WTC11 (cell line): ENCODE data around the gene ST6GALNAC5. TPM values are rescaled to one million over a fixed set of nuclear protein-coding genes. Genes with fewer than 3 reads are reported as not detected.

ENCODE experiments used
- ATAC-seq: fragments of 200-7000 bp; cut with Tn5 transposase; 2 replicates; pipeline ENCODE4 v1.10.0; 2021; ENCODE audit warnings: mild to moderate bottlenecking, moderate library complexity
- CTCF ChIA-PET: fragments of 300-600 bp; sonication (Branson Sonifier 250); formaldehyde crosslinking; loops from one replicate; lab custom pipeline; 2021; ENCODE audit warnings: antibody characterized with exemption; lab: Charles Lee
- POLR2A ChIA-PET: fragments of 350-600 bp; sonication (Branson Sonifier 250); formaldehyde crosslinking; loops from one replicate; lab custom pipeline; 2021; ENCODE audit warnings: antibody characterized with exemption; lab: Charles Lee
- DNase-seq: peaks from one replicate; pipeline ENCODE4 v3.0.0; 2021; ENCODE audit warnings: low spot score
- H3K27ac Mint-ChIP-seq: 2 replicates; pipeline ENCODE4 v1.8.0; 2021; ENCODE audit warnings: mixed read lengths
- H3K27me3 Mint-ChIP-seq: 2 replicates; pipeline ENCODE4 v1.8.0; 2021; ENCODE audit warnings: low read depth, mild to moderate bottlenecking, moderate library complexity, mixed read lengths
- H3K36me3 Mint-ChIP-seq: 2 replicates; pipeline ENCODE4 v1.8.0; 2021; ENCODE audit warnings: mixed read lengths
- H3K4me1 Mint-ChIP-seq: 2 replicates; pipeline ENCODE4 v1.8.0; 2022; ENCODE audit warnings: mixed read lengths
- H3K4me3 Mint-ChIP-seq: 2 replicates; pipeline ENCODE4 v1.8.0; 2021; ENCODE audit warnings: mild to moderate bottlenecking, moderate library complexity, mixed read lengths
- H3K9me3 Mint-ChIP-seq: 2 replicates; pipeline ENCODE4 v1.8.0; 2021; ENCODE audit warnings: mixed read lengths
- CBFB ChIP-seq: sonication (generic); formaldehyde crosslinking; IDR thresholded peaks from 2 replicates; pipeline ENCODE4 v1.8.1; 2022; ENCODE audit warnings: mild to moderate bottlenecking, low read depth, missing genetic modification reagents
- CREB1 ChIP-seq: sonication (generic); formaldehyde crosslinking; IDR thresholded peaks from 2 replicates; pipeline ENCODE4 v1.8.0; 2023; ENCODE audit warnings: mild to moderate bottlenecking, missing genetic modification reagents
- ELF4 ChIP-seq: sonication (generic); formaldehyde crosslinking; IDR thresholded peaks from 2 replicates; pipeline ENCODE4 v1.8.1; 2022; ENCODE audit warnings: low read depth, mild to moderate bottlenecking, moderate library complexity, missing genetic modification reagents
- ETV6 ChIP-seq: sonication (generic); formaldehyde crosslinking; IDR thresholded peaks from 2 replicates; pipeline ENCODE4 v1.8.1; 2022; ENCODE audit warnings: mild to moderate bottlenecking, missing genetic modification reagents
- GABPB1 ChIP-seq: sonication (generic); formaldehyde crosslinking; IDR thresholded peaks from 2 replicates; pipeline ENCODE4 v1.8.1; 2023; ENCODE audit warnings: mild to moderate bottlenecking, missing genetic modification reagents
- GRHL2 ChIP-seq: fragments of 250-450 bp; sonication (Bioruptor Pico); IDR thresholded peaks from 2 replicates; pipeline ENCODE4 v1.8.0; 2022; ENCODE audit warnings: mild to moderate bottlenecking, moderate library complexity; ENCODE audit not compliant: insufficient replicate concordance, severe bottlenecking
- HMGA2 ChIP-seq: fragments of 250-450 bp; sonication (Bioruptor Pico); IDR thresholded peaks from 2 replicates; pipeline ENCODE4 v1.4.0; 2021; ENCODE audit warnings: mild to moderate bottlenecking, moderate library complexity
- IRF2 ChIP-seq: sonication (generic); formaldehyde crosslinking; IDR thresholded peaks from 2 replicates; pipeline ENCODE4 v1.8.0; 2022; ENCODE audit warnings: low read depth, missing genetic modification reagents, borderline replicate concordance
- JAZF1 ChIP-seq: fragments of 250-450 bp; sonication (Bioruptor Pico); IDR thresholded peaks from 2 replicates; pipeline ENCODE4 v1.9.0; 2021; ENCODE audit warnings: moderate library complexity, mild to moderate bottlenecking, inconsistent platforms
- NFYB ChIP-seq: sonication (generic); formaldehyde crosslinking; conservative IDR thresholded peaks from 2 replicates; pipeline ENCODE4 v1.8.0; 2022; ENCODE audit warnings: low read depth, missing genetic modification reagents
- NR2C2 ChIP-seq: sonication (generic); formaldehyde crosslinking; IDR thresholded peaks from 2 replicates; pipeline ENCODE4 v1.8.0; 2022; ENCODE audit warnings: mild to moderate bottlenecking, missing genetic modification reagents
- RELA ChIP-seq: sonication (generic); formaldehyde crosslinking; IDR thresholded peaks from 2 replicates; pipeline ENCODE4 v1.8.1; 2022; ENCODE audit warnings: missing genetic modification reagents, mild to moderate bottlenecking, borderline replicate concordance
- SOX15 ChIP-seq: fragments of 250-450 bp; sonication (Bioruptor Pico); IDR thresholded peaks from 2 replicates; pipeline ENCODE4 v1.9.0; 2021; ENCODE audit warnings: mild to moderate bottlenecking
- TEAD4 ChIP-seq: sonication (generic); formaldehyde crosslinking; IDR thresholded peaks from 2 replicates; pipeline ENCODE4 v1.8.0; 2022; ENCODE audit warnings: mild to moderate bottlenecking, missing genetic modification reagents
- ZNF138 ChIP-seq: sonication (generic); formaldehyde crosslinking; conservative IDR thresholded peaks from 2 replicates; pipeline ENCODE4 v1.8.1; 2022; ENCODE audit warnings: mild to moderate bottlenecking, moderate library complexity, missing genetic modification reagents
- ZNF219 ChIP-seq: sonication (generic); formaldehyde crosslinking; IDR thresholded peaks from 2 replicates; pipeline ENCODE4 v1.8.0; 2023; ENCODE audit warnings: missing genetic modification reagents, mild to moderate bottlenecking, borderline replicate concordance
- total RNA-seq: library from RNA; stranded (reverse); gene quantifications from 3 replicates; pipeline ENCODE4 v1.2.3, GENCODE V29; 2021
- TF ChIP-seq, protein P1 (sequence below): sonication (generic); formaldehyde crosslinking; IDR thresholded peaks from 2 replicates; pipeline ENCODE4 v1.8.1; 2023; ENCODE audit warnings: mild to moderate bottlenecking, missing genetic modification reagents
- TF ChIP-seq, protein P2 (sequence below): fragments of 250-450 bp; sonication (Bioruptor Pico); IDR thresholded peaks from 2 replicates; pipeline ENCODE4 v1.9.0; 2021; ENCODE audit warnings: mild to moderate bottlenecking
- TF ChIP-seq, protein P3 (sequence below): sonication (generic); formaldehyde crosslinking; IDR thresholded peaks from 2 replicates; pipeline ENCODE4 v1.8.1; 2022; ENCODE audit warnings: mild to moderate bottlenecking, missing genetic modification reagents, moderate library complexity, borderline replicate concordance
- TF ChIP-seq, protein P4 (sequence below): fragments of 250-450 bp; sonication (Bioruptor Pico); IDR thresholded peaks from 2 replicates; pipeline ENCODE4 v1.9.0; 2021; ENCODE audit warnings: mild to moderate bottlenecking
- TF ChIP-seq, protein P5 (sequence below): sonication (generic); formaldehyde crosslinking; IDR thresholded peaks from 2 replicates; pipeline ENCODE4 v1.8.0; 2022; ENCODE audit warnings: mild to moderate bottlenecking, missing genetic modification reagents

Gene ST6GALNAC5
- total RNA-seq, 1 experiment from 2014 or later, result 9.6 TPM

DNA sequence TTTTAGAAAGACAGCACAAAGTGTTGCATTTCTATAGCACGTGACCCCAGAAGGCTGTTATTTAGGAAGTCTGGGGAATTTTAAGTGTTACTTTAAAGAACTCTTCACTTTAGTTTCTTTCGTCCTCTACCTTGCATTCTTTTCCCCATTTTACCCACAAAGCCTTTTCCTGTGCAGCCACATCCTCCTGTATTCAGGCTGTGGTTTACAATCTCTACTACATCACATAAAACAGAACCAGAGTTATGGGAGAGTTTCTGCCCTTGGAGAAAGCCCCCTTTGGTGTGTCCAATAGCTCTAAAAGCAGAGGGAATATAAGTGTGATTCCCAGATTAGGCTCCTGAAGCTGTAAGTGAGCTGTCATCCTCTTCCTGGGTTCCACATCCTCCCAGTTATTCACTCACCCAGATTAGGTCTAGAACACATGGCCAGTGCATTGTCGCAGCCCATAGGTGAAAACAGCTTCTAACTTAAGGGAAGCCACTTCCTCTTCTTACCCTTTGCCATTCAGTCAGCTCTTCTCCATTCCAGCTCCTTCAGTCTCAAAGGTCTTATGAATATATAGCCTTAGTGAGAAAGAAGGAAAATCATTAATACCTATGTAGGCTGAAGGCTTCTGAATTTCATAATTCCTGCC, 180.8 kb downstream of the ST6GALNAC5 start:
- ChIA-PET CTCF (no interaction called here), POLR2A (no interaction called here)
- H3K4me1 Mint-ChIP-seq, result peaks cover 3% of the 10 kb centered on the region; the same call in 1 of the 2 replicates
- H3K9me3 Mint-ChIP-seq, result no peaks in the 10 kb centered on the region
- H3K4me3 Mint-ChIP-seq, result no peak overlapping the region
- H3K27ac Mint-ChIP-seq, result no peak overlapping the region
- ATAC-seq, result no peak
- DNase-seq, result no peak
- TF ChIP-seq ZNF219, result no peak
- TF ChIP-seq, protein P1, sequence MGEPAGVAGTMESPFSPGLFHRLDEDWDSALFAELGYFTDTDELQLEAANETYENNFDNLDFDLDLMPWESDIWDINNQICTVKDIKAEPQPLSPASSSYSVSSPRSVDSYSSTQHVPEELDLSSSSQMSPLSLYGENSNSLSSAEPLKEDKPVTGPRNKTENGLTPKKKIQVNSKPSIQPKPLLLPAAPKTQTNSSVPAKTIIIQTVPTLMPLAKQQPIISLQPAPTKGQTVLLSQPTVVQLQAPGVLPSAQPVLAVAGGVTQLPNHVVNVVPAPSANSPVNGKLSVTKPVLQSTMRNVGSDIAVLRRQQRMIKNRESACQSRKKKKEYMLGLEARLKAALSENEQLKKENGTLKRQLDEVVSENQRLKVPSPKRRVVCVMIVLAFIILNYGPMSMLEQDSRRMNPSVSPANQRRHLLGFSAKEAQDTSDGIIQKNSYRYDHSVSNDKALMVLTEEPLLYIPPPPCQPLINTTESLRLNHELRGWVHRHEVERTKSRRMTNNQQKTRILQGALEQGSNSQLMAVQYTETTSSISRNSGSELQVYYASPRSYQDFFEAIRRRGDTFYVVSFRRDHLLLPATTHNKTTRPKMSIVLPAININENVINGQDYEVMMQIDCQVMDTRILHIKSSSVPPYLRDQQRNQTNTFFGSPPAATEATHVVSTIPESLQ (CRISPR knock-in tag), result no peak
- TF ChIP-seq NFYB (CRISPR knock-in tag), result no peak
- TF ChIP-seq JAZF1, result no peak
- TF ChIP-seq, protein P2, sequence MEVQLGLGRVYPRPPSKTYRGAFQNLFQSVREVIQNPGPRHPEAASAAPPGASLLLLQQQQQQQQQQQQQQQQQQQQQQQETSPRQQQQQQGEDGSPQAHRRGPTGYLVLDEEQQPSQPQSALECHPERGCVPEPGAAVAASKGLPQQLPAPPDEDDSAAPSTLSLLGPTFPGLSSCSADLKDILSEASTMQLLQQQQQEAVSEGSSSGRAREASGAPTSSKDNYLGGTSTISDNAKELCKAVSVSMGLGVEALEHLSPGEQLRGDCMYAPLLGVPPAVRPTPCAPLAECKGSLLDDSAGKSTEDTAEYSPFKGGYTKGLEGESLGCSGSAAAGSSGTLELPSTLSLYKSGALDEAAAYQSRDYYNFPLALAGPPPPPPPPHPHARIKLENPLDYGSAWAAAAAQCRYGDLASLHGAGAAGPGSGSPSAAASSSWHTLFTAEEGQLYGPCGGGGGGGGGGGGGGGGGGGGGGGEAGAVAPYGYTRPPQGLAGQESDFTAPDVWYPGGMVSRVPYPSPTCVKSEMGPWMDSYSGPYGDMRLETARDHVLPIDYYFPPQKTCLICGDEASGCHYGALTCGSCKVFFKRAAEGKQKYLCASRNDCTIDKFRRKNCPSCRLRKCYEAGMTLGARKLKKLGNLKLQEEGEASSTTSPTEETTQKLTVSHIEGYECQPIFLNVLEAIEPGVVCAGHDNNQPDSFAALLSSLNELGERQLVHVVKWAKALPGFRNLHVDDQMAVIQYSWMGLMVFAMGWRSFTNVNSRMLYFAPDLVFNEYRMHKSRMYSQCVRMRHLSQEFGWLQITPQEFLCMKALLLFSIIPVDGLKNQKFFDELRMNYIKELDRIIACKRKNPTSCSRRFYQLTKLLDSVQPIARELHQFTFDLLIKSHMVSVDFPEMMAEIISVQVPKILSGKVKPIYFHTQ, result no peak
- no peak for TF ChIP-seq NR2C2
- no peak for TF ChIP-seq GRHL2 (CRISPR knock-in tag)
- TF ChIP-seq, protein P3, sequence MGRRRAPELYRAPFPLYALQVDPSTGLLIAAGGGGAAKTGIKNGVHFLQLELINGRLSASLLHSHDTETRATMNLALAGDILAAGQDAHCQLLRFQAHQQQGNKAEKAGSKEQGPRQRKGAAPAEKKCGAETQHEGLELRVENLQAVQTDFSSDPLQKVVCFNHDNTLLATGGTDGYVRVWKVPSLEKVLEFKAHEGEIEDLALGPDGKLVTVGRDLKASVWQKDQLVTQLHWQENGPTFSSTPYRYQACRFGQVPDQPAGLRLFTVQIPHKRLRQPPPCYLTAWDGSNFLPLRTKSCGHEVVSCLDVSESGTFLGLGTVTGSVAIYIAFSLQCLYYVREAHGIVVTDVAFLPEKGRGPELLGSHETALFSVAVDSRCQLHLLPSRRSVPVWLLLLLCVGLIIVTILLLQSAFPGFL (CRISPR knock-in tag), result no peak
- TF ChIP-seq SOX15, result no peak
- H3K27me3 Mint-ChIP-seq, result no peaks in the 10 kb centered on the region
- no peaks in the 10 kb centered on the region for H3K36me3 Mint-ChIP-seq

DNA sequence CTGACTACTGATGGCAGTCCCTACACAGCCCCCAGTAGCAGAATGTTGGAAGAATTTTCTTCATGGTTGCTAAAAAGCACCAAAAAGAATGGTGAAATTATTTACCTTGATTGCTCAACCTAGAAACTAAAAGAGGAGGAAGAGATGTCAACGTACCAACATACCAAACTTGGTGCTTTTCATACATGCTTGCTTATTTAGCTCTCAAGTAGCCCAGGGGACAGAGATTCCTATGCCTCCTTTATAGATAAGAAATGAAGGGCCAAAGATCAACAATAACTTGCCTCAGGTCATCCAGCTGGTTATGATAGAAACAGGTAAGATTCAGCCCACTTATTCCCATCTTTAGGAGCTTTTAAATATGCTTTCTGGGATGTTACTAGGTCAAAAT, 181.3 kb downstream of the ST6GALNAC5 start:
- POLR2A ChIA-PET, result no interaction called here
- no peak for ATAC-seq

DNA sequence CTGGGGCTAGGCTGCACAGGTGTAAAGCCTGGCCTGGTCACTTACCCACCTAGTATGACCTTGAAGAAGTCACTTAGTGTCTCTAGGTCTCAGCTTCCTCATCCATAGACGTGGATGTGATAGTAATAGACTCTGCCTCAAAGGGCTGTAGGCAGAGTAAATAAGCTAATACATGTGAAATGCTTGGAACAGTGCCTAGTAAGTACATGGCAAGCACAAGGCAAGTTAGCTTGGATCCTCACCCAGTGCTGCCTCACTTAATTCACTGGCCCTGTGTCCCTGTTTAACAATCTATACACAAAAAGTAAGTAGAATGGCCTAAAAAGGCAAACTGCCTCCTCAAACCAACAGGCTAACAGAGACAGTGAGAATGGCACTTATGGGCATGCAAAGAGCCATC, 184.1 kb downstream of the ST6GALNAC5 start:
- no peak overlapping the region for H3K4me3 Mint-ChIP-seq
- no peak for DNase-seq
- CTCF ChIA-PET, result no interaction called here
- H3K36me3 Mint-ChIP-seq, result no peaks in the 10 kb centered on the region
- no peak overlapping the region for H3K27ac Mint-ChIP-seq
- no peak for ATAC-seq
- H3K27me3 Mint-ChIP-seq, result no peaks in the 10 kb centered on the region
- TF ChIP-seq ZNF138 (CRISPR knock-in tag) (no peak), HMGA2 (CRISPR knock-in tag) (no peak), GABPB1 (CRISPR knock-in tag) (no peak), RELA (no peak), ETV6 (no peak), TEAD4 (CRISPR knock-in tag) (no peak), CBFB (CRISPR knock-in tag) (no peak), IRF2 (CRISPR knock-in tag) (no peak), CREB1 (CRISPR knock-in tag) (no peak), ELF4 (no peak)
- TF ChIP-seq, protein P4, sequence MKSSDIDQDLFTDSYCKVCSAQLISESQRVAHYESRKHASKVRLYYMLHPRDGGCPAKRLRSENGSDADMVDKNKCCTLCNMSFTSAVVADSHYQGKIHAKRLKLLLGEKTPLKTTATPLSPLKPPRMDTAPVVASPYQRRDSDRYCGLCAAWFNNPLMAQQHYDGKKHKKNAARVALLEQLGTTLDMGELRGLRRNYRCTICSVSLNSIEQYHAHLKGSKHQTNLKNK (CRISPR knock-in tag), result no peak
- TF ChIP-seq, all 79 proteins: peak for 0
- Mint-ChIP-seq H3K4me1 (peaks cover under 1% of the 10 kb centered on the region; the same call in 1 of the 2 replicates), H3K9me3 (peaks cover 5% of the 10 kb centered on the region)
- POLR2A ChIA-PET, result no interaction called here

More for the DNA sequence above, 181.3 kb downstream of the ST6GALNAC5 start:
- H3K4me3 Mint-ChIP-seq, result no peak overlapping the region
- no peak for DNase-seq
- H3K27ac Mint-ChIP-seq, result no peak overlapping the region
- no peaks in the 10 kb centered on the region for H3K9me3 Mint-ChIP-seq
- CTCF ChIA-PET, result no interaction called here
- H3K27me3 Mint-ChIP-seq, result no peaks in the 10 kb centered on the region
- TF ChIP-seq, protein P5, sequence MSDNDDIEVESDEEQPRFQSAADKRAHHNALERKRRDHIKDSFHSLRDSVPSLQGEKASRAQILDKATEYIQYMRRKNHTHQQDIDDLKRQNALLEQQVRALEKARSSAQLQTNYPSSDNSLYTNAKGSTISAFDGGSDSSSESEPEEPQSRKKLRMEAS, result no peak
- TF ChIP-seq NR2C2, result no peak
- H3K4me1 Mint-ChIP-seq, result peaks cover 3% of the 10 kb centered on the region; the same call in 1 of the 2 replicates
- no peaks in the 10 kb centered on the region for H3K36me3 Mint-ChIP-seq
